HG03521 (cell line): Measurements from ENCODE around the gene PCDH9.

Experiments used
- ATAC-seq: cut with Tn5 transposase; IDR thresholded peaks from one replicate; pipeline ENCODE4 v1.9.1; 2021; ENCODE audit warnings: mild to moderate bottlenecking, moderate library complexity; ENCODE audit not compliant: unreplicated experiment

PCDH9 gene

GRCh38 chr13:66508153-66508909 lies 721.8 kb downstream of the PCDH9 start:
- no peak for ATAC-seq

- ATAC-seq: peak; percentile 62
Measured at GRCh38 chr13:66506979-66507378, 723.2 kb downstream of the PCDH9 start.

GRCh38 chr13:66506051-66506777 lies 723.9 kb downstream of the PCDH9 start:
- ATAC-seq: no peak

- ATAC-seq: no peak
Measured at GRCh38 chr13:66503890-66504289, 726.2 kb downstream of the PCDH9 start.

GRCh38 chr13:66501181-66501580 lies 729.0 kb downstream of the PCDH9 start:
- no peak for ATAC-seq

- no peak for ATAC-seq
Measured at GRCh38 chr13:66492479-66492878, 737.7 kb downstream of the PCDH9 start.

GRCh38 chr13:66491251-66491650 lies 738.9 kb downstream of the PCDH9 start:
- no peak for ATAC-seq

- no peak for ATAC-seq
Measured at GRCh38 chr13:66489586-66489985, 740.5 kb downstream of the PCDH9 start.

- no peak for ATAC-seq
Measured at GRCh38 chr13:66489172-66489571, 741.0 kb downstream of the PCDH9 start.

- no peak for ATAC-seq
Measured at GRCh38 chr13:66483712-66484111, 746.4 kb downstream of the PCDH9 start.

GRCh38 chr13:66482836-66483235 lies 747.3 kb downstream of the PCDH9 start:
- no peak for ATAC-seq

- no peak for ATAC-seq
Measured at GRCh38 chr13:66477816-66478215, 752.3 kb downstream of the PCDH9 start.

GRCh38 chr13:66475061-66475460 lies 755.1 kb downstream of the PCDH9 start:
- no peak for ATAC-seq

GRCh38 chr13:66469745-66470144 lies 760.4 kb downstream of the PCDH9 start:
- no peak for ATAC-seq

GRCh38 chr13:66468656-66469055 lies 761.5 kb downstream of the PCDH9 start:
- ATAC-seq: no peak

- no peak for ATAC-seq
Measured at GRCh38 chr13:66462187-66462586, 767.9 kb downstream of the PCDH9 start.

- no peak for ATAC-seq
Measured at GRCh38 chr13:66461021-66461420, 769.1 kb downstream of the PCDH9 start.

GRCh38 chr13:66459634-66460033 lies 770.5 kb downstream of the PCDH9 start:
- no peak for ATAC-seq

- no peak for ATAC-seq
Measured at GRCh38 chr13:66459143-66459542, 771.0 kb downstream of the PCDH9 start.

GRCh38 chr13:66446413-66446812 lies 783.7 kb downstream of the PCDH9 start:
- no peak for ATAC-seq

GRCh38 chr13:66443926-66444325 lies 786.2 kb downstream of the PCDH9 start:
- no peak for ATAC-seq

- no peak for ATAC-seq
Measured at GRCh38 chr13:66440938-66441337, 789.2 kb downstream of the PCDH9 start.
